T-helper 17 cell (primary cell): Measurements from ENCODE around the gene EEF2. TPM values are rescaled to one million over a fixed set of nuclear protein-coding genes. Genes with fewer than 3 reads are reported as not detected.
"Not testable (repeated sequence)": the region's sequence is repeated elsewhere in the genome, so short reads cannot be mapped to it uniquely, and the experiment has no call there.

Experiments
- ATAC-seq: fragments of 150-1000 bp; cut with Tn5 transposase; 2 replicates; pipeline ENCODE4 v1.10.0; 2021; ENCODE audit warnings: mild to moderate bottlenecking, moderate library complexity
- DNase-seq, 3 donors: peaks; one replicate each; pipeline versions ENCODE4 v3.0.0 to v3.0.0-alpha.2; 2020 to 2021
- H3K9me3 ChIP-seq: one replicate; pipeline ENCODE4 v1.7.0; 2013; ENCODE audit warnings: low read length, mild to moderate bottlenecking; ENCODE audit not compliant: control insufficient read depth, poor library complexity, severe bottlenecking
- H3K27ac Mint-ChIP-seq: one replicate; pipeline ENCODE4 v1.8.0; 2022; ENCODE audit warnings: mild to moderate bottlenecking, moderate library complexity, mixed read lengths
- H3K27me3 Mint-ChIP-seq: one replicate; pipeline ENCODE4 v1.8.0; 2022; ENCODE audit warnings: mixed read lengths
- H3K36me3 Mint-ChIP-seq: one replicate; pipeline ENCODE4 v1.8.0; 2022; ENCODE audit warnings: low read depth, mixed read lengths
- H3K4me1 Mint-ChIP-seq: one replicate; pipeline ENCODE4 v1.8.0; 2022; ENCODE audit warnings: mild to moderate bottlenecking, mixed read lengths
- H3K4me3 Mint-ChIP-seq: one replicate; pipeline ENCODE4 v1.8.0; 2022; ENCODE audit warnings: mild to moderate bottlenecking, moderate library complexity, mixed read lengths
- total RNA-seq, 4 donors: library from RNA in 2 of 4; stranded (reverse) in 2 of 4; gene quantifications; one replicate each; pipeline ENCODE4 v1.2.3 and lab custom pipeline; 2022 to 2026

EEF2 gene
- total RNA-seq, 2 donors from 2014 or later, result 2,788 to 2,859 TPM

DNA sequence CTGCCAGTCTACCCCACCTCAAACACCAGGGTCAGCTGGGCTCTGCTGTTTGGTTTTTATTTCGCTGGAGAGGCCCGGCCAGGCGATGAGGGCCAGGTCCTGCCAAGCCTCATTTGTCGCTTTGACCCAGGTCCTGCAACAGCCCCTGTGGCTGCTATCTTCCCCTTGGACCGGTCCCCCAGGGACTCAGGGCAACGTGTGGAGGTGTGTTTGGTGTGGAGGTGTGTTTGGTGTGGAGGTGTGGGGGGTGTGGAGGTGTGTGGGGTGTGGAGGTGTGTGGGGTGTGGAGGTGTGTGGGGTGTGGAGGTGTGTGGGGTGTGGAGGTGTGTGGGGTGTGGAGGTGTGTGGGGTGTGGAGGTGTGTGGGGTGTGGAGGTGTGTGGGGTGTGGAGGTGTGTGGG is 26.2 kb upstream of the EEF2 start:
- H3K4me3 Mint-ChIP-seq, DNase-seq, H3K9me3 ChIP-seq, H3K27me3 Mint-ChIP-seq, H3K27ac Mint-ChIP-seq, ATAC-seq, H3K36me3 Mint-ChIP-seq: not testable (repeated sequence)
- H3K4me1 Mint-ChIP-seq, result peaks cover 20% of the 10 kb centered on the region

DNA sequence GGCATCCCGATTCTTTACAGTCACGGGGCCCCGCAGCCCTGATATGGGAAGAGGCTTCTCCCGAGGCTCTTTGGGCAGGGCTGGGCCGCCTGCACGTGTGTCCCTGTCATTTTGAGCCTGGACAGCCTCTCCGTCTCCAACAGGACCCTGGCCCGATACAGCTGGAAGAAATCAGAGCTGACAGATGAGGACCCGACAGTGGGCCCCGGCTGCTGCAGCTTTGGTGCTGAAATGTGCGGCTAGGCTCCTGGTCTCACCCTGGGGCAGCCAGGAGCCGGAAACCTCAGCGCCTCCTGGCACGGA is 25.5 kb upstream of the EEF2 start:
- H3K27ac Mint-ChIP-seq, result peak overlapping the region; percentile 24

GRCh38 chr19:4009990-4010807 is 24.9 kb upstream of the EEF2 start:
- no peaks in the 10 kb centered on the region for H3K27me3 Mint-ChIP-seq
- DNase-seq, result no peak
- no peaks in the 10 kb centered on the region for H3K36me3 Mint-ChIP-seq
- H3K27ac Mint-ChIP-seq, result peak overlapping the region; percentile 24
- no peak overlapping the region for H3K4me3 Mint-ChIP-seq
- H3K9me3 ChIP-seq, result no peaks in the 10 kb centered on the region
- peaks cover 19% of the 10 kb centered on the region for H3K4me1 Mint-ChIP-seq
- ATAC-seq, result no peak

More for the DNA sequence above, 25.5 kb upstream of the EEF2 start:
- ATAC-seq (no peak), DNase-seq (no peak)
- Mint-ChIP-seq H3K36me3 (no peaks in the 10 kb centered on the region), H3K4me3 (no peak overlapping the region), H3K4me1 (peaks cover 19% of the 10 kb centered on the region), H3K27me3 (no peaks in the 10 kb centered on the region)
- no peaks in the 10 kb centered on the region for H3K9me3 ChIP-seq

DNA sequence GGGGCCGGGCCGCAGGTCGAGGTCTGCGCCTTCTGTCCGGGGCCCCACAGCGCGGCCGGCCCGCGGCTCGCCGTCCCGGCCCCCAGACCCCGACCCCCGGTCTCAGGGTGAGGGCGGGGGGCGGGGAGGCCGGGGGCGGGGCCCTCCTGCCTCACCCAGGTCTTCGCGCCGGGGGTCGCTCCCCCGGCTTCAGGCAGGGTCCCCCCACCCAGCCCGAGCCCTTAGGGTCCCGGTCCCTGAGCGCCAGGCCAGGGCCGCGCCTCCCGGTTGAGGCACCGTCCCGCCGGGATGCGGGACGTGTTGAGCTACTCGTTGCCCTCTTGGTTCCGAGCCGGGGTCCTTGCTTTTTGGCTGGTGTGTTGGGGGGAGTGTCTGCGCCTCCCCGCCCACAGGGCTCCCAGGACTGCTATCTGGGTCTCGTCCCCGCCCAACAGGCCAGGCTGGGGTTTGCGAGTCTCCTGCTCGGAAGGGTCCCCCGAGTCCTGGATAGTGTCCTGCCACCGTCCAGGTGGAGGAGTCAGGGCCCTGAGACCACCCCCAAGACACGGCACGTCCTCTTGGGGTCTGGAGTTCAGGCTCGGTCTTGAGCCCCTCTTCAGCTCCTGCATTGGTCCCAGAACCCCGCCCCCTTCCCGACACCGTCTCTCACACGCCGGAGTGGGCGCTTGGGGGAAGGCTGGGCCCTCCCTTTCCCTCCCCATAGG is 22.7 kb upstream of the EEF2 start:
- DNase-seq (no peak), ATAC-seq (no peak)
- H3K27ac Mint-ChIP-seq, result peak overlapping the region; percentile 29
- peaks cover 16% of the 10 kb centered on the region for H3K4me1 Mint-ChIP-seq
- no peaks in the 10 kb centered on the region for H3K36me3 Mint-ChIP-seq
- no peaks in the 10 kb centered on the region for H3K9me3 ChIP-seq
- H3K4me3 Mint-ChIP-seq, result peak overlapping the region; percentile 90
- H3K27me3 Mint-ChIP-seq, result no peaks in the 10 kb centered on the region

GRCh38 chr19:4007021-4007835 is 22.0 kb upstream of the EEF2 start, which contains the start of gene PIAS4:
Gene PIAS4 (plus strand): TSS chr19:4007736. CDS start chr19:4007761, 25 bp downstream.
- peak; percentile 93 for ATAC-seq

DNA sequence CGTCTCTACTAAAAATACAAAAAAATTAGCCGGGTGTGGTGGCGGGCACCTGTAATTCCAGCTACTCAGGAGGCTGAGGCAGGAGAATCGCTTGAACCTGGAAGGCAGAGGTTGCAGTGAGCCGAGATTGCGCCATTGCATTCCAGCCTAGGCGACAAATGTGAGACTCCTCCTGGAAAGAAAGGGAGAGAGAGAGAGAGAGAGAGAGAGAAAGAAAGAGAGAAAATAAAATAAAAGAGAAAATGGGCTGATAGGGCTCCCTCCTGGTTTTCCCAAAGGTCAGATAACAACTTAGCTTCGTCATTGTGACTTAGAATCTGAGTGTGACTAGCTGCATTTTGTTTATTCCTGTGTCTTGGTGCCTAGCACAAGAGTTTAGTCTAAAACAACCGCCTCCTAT is 20.2 kb upstream of the EEF2 start:
- H3K27ac Mint-ChIP-seq, H3K27me3 Mint-ChIP-seq, H3K36me3 Mint-ChIP-seq, H3K4me1 Mint-ChIP-seq, H3K9me3 ChIP-seq, ATAC-seq, DNase-seq, H3K4me3 Mint-ChIP-seq: not testable (repeated sequence)

More at GRCh38 chr19:4007021-4007835, 22.0 kb upstream of the EEF2 start, which contains the start of gene PIAS4:
- Mint-ChIP-seq H3K36me3 (no peaks in the 10 kb centered on the region), H3K27me3 (no peaks in the 10 kb centered on the region), H3K4me3 (peak within 1 kb of the TSS; percentile 90), H3K4me1 (peaks cover 13% of the 10 kb centered on the region), H3K27ac (peak within 1 kb of the TSS; percentile 67)
- peak; percentile 92 to 96 (median 96) for DNase-seq
- H3K9me3 ChIP-seq, result no peaks in the 10 kb centered on the region

- not testable (repeated sequence) for H3K27me3 Mint-ChIP-seq, ATAC-seq, DNase-seq, H3K27ac Mint-ChIP-seq, H3K9me3 ChIP-seq, H3K4me1 Mint-ChIP-seq, H3K36me3 Mint-ChIP-seq, H3K4me3 Mint-ChIP-seq
These were observed 15.5 kb upstream of the EEF2 start for GRCh38 chr19:4000798-4001197.

DNA sequence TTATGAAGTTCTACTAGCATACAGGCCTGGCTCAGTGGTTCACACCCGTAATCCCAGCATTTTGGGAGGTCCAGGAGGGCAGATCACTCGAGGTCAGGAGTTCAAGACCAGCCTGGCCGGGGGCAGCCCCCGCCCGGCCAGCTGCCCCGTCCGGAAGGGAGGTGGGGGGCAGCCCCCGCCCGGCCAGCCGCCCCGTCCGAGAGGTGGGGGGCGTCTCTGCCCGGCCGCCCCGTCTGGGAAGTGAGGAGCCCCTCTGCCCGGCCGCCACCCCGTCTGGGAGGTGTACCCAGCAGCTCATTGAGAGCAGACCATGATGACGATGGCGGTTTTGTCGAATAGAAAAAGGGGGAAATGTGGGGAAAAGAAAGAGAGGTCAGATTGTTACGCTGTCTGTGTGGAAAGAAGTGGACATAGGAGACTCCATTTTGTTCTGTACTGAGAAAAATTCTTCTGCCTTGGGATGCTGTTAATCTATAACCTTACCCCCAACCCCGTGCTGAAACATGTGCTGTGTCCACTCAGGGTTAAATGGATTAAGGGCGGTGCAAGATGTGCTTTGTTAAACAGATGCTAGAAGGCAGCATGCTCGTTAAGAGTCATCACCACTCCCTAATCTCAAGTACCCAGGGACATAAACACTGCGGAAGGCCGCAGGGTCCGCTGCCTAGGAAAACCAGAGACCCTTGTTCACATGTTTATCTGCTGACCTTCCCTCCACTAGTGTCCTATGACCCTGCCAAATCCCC is 13.6 kb upstream of the EEF2 start:
- not testable (repeated sequence) for ATAC-seq, H3K9me3 ChIP-seq, H3K4me1 Mint-ChIP-seq, H3K27ac Mint-ChIP-seq, H3K36me3 Mint-ChIP-seq, H3K4me3 Mint-ChIP-seq, H3K27me3 Mint-ChIP-seq, DNase-seq

DNA sequence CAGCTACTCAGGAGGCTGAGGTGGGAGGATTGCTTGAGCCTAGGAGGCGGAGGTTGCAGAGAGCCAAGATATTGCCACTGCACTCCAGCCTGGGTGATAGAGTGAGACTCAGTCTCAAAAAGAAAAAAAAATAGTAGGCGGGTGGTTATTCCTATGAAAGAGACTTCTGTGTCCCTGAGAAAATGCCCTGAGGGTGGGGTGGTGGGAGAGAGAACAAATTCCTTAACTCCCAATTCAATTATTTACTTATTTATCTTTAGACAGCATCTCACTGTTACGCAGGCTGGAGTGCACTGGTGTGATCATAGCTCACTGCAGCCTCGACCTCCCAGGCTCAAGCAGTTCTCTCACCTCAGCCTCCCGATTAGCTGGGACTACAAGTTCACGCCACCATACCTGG is 10.3 kb upstream of the EEF2 start:
- Mint-ChIP-seq H3K4me3 (no peak overlapping the region), H3K4me1 (no peaks in the 10 kb centered on the region), H3K27me3 (no peaks in the 10 kb centered on the region), H3K27ac (no peak overlapping the region), H3K36me3 (no peaks in the 10 kb centered on the region)
- H3K9me3 ChIP-seq, result no peaks in the 10 kb centered on the region
- ATAC-seq (no peak), DNase-seq (no peak)

- Mint-ChIP-seq H3K36me3 (no peaks in the 10 kb centered on the region), H3K4me3 (peak overlapping the region; percentile 0), H3K4me1 (peaks cover 7% of the 10 kb centered on the region), H3K27me3 (no peaks in the 10 kb centered on the region), H3K27ac (no peak overlapping the region)
- ATAC-seq, result no peak
- no peaks in the 10 kb centered on the region for H3K9me3 ChIP-seq
- DNase-seq, result no peak
These were observed 5.5 kb upstream of the EEF2 start for GRCh38 chr19:3990815-3991117.

DNA sequence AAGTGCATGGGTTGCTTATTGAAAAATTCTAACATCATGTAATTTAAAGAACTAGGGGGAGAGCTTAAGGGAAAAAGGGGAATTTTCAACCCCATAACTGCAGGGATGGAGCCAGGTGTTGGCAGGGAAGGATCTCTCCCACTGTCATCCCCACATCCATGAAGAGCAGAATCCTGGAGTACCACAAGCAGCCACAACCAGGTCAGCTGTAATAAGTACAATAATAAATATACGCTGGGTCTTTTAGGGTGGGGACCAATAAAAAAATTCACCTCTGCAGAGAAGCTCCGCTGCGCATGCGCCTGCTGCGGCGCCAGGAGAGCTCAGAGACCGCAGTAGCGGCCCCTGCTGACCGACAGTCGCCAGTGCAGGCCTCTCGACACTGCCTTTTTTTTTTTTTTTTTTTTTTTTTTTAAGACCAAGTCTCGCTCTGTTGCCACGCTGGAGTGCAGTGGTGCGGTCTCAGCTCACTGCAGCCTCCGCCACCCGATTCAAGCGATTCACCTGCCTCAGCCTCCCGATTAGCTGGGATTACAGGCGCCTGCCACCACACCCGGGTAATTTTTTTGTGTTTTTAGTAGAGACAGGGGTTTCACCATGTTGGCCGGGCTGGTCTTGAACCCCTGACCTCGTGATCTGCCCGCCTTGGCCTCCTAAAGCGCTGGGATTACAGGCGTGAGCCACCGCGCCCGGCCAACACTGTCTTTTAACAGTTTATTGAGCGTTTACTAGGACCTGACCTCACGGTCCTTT is 2.5 kb upstream of the EEF2 start:
- peaks cover 23% of the 10 kb centered on the region for H3K4me1 Mint-ChIP-seq

More for the DNA sequence above, 2.5 kb upstream of the EEF2 start:
- peak; percentile 85 to 87 (median 86) for DNase-seq
- peaks cover 2% of the 10 kb centered on the region for H3K9me3 ChIP-seq
- H3K4me3 Mint-ChIP-seq, result peak overlapping the region; percentile 50
- ATAC-seq, result peak; percentile 52
- H3K27ac Mint-ChIP-seq, result peak overlapping the region; percentile 95
- H3K27me3 Mint-ChIP-seq, result no peaks in the 10 kb centered on the region
- peaks cover 3% of the 10 kb centered on the region for H3K36me3 Mint-ChIP-seq
